HepG2 (cell line): ENCODE results near the gene PPIA. TPM values are rescaled to one million over a fixed set of nuclear protein-coding genes. Genes with fewer than 3 reads are reported as not detected.

Source experiments
- ATAC-seq: fragments of 200-7000 bp; cut with Tn5 transposase; 3 replicates; pipeline ENCODE4 v1.9.1; 2020; ENCODE audit warnings: mild to moderate bottlenecking, moderate library complexity
- BruUV-seq: library from RNA; stranded (reverse); fragments of 400-500 nt; replicated peaks from 2 replicates; lab custom pipeline; 2021; lab: Mats Ljungman, UMichigan
- CTCF ChIA-PET: fragments of 300-600 bp; formaldehyde crosslinking; extraction: SDS; loops from one replicate; lab custom pipeline; 2021; ENCODE audit warnings: low total read pairs, inconsistent platforms, low intra/inter-chr PET ratio; lab: Yijun Ruan, JAX
- POLR2A ChIA-PET: fragments of 350-600 bp; sonication (Branson Sonifier 250); formaldehyde crosslinking; loops from one replicate; lab custom pipeline; 2020; ENCODE audit warnings: antibody characterized with exemption, inconsistent platforms; lab: Yijun Ruan, JAX
- DNase-seq: peaks from one replicate; pipeline ENCODE4 v3.0.0-alpha.2; 2015; ENCODE audit warnings: low spot score
- FAIRE-seq: peaks from 3 replicates; lab custom pipeline; 2011; peaks lifted over from hg19 to GRCh38; lab: Jason Lieb, UNC
- H2AFZ ChIP-seq: one replicate; pipeline ENCODE4 v1.6.1; 2011; ENCODE audit warnings: low read length, inconsistent platforms
- H3K27ac ChIP-seq: fragments of 300-600 bp; 3 replicates; pipeline ENCODE4 v1.8.0; 2011; ENCODE audit warnings: mixed run types, mild to moderate bottlenecking, mixed read lengths, low read length, inconsistent platforms; ENCODE audit not compliant: insufficient read depth; ENCODE audit errors: extremely low read length
- H3K27me3 ChIP-seq, 2 experiments: fragments of 200-600 bp in 1 of 2; 2 replicates in 1 of 2; 3 replicates in 1 of 2; pipeline versions ENCODE4 v1.6.0 to v1.8.0; 2011; ENCODE audit warnings: low read length in 2 of 2, mild to moderate bottlenecking in 2 of 2, moderate library complexity in 2 of 2, inconsistent platforms in 1 of 2; ENCODE audit not compliant: insufficient read depth in 2 of 2, control insufficient read depth in 1 of 2
- H3K36me3 ChIP-seq, 2 experiments: fragments of 200-600 bp in 1 of 2; replicated peaks in 1 of 2; 2 replicates in 1 of 2; 3 replicates in 1 of 2; pipeline versions ENCODE4 v1.5.1 to v1.8.0; 2011; ENCODE audit warnings: low read length in 2 of 2, inconsistent platforms in 1 of 2; ENCODE audit not compliant: insufficient read depth in 2 of 2, control insufficient read depth in 1 of 2
- H3K4me1 ChIP-seq: 2 replicates; pipeline ENCODE4 v1.5.1; 2012; ENCODE audit warnings: low read length, inconsistent platforms; ENCODE audit not compliant: insufficient read depth
- H3K4me2 ChIP-seq: 2 replicates; pipeline ENCODE4 v1.6.0; 2011; ENCODE audit warnings: low read depth, low read length, inconsistent platforms
- H3K4me3 ChIP-seq, 3 experiments: fragments of 200-600 bp in 1 of 3; sonication (generic), shearing (Covaris generic) in 1 of 3; replicated peaks in 1 of 3; 2 replicates each; pipeline ENCODE4 v1.5.1; 2011 to 2016; ENCODE audit warnings: low read length in 3 of 3, inconsistent platforms in 2 of 3, low read depth in 2 of 3, mild to moderate bottlenecking in 2 of 3, control low read depth in 1 of 3, mixed read lengths in 1 of 3; ENCODE audit not compliant: insufficient read depth in 1 of 3
- H3K79me2 ChIP-seq: one replicate; pipeline ENCODE4 v1.6.1; 2011; ENCODE audit warnings: low read length, inconsistent platforms; ENCODE audit not compliant: insufficient read depth
- H3K9ac ChIP-seq: 2 replicates; pipeline ENCODE4 v1.6.0; 2011; ENCODE audit warnings: mild to moderate bottlenecking, low read depth, low read length, inconsistent platforms; ENCODE audit not compliant: insufficient read depth
- H3K9me3 ChIP-seq: 2 replicates; pipeline ENCODE4 v1.5.1; 2012; ENCODE audit warnings: mild to moderate bottlenecking, low read length
- H4K20me1 ChIP-seq: 2 replicates; pipeline ENCODE4 v1.6.0; 2011; ENCODE audit warnings: inconsistent platforms, mild to moderate bottlenecking, low read length, moderate library complexity; ENCODE audit not compliant: insufficient read depth
- AGO1 ChIP-seq: fragments of 200-400 bp; formaldehyde crosslinking; IDR thresholded peaks from 2 replicates; pipeline ENCODE4 v1.6.1; 2017; ENCODE audit warnings: mild to moderate bottlenecking, low read depth, low read length, moderate library complexity; ENCODE audit not compliant: poor library complexity, severe bottlenecking
- EHMT2 ChIP-seq: fragments of 200-600 bp; sonication (generic); IDR thresholded peaks from 2 replicates; pipeline ENCODE4 v1.7.0; 2017; ENCODE audit warnings: antibody characterized with exemption, low read depth, low read length, borderline replicate concordance
- MAZ ChIP-seq, 2 experiments: sonication (generic) in 1 of 2; formaldehyde crosslinking in 1 of 2; IDR thresholded peaks; 2 replicates each; pipeline versions ENCODE4 v1.5.0 to v1.6.1; 2012 to 2020; ENCODE audit warnings: low read depth in 2 of 2, mild to moderate bottlenecking in 2 of 2, borderline replicate concordance in 1 of 2, improper control_type of control experiment in 1 of 2, low read length in 1 of 2, missing genetic modification reagents in 1 of 2, moderate library complexity in 1 of 2
- MIER3 ChIP-seq: IDR thresholded peaks from 2 replicates; pipeline ENCODE4 v1.6.1; 2016; ENCODE audit warnings: missing compliant biosample characterization, borderline replicate concordance
- MLLT10 ChIP-seq: sonication (generic); formaldehyde crosslinking; IDR thresholded peaks from 2 replicates; pipeline ENCODE4 v1.4.0; 2020; ENCODE audit warnings: missing genetic modification reagents
- NCOA5 ChIP-seq: sonication (generic); formaldehyde crosslinking; IDR thresholded peaks from 2 replicates; pipeline ENCODE4 v1.4.0; 2020; ENCODE audit warnings: missing genetic modification reagents
- NFYC ChIP-seq: IDR thresholded peaks from 2 replicates; pipeline ENCODE4 v1.6.1; 2016; ENCODE audit warnings: missing genetic modification reagents, missing compliant biosample characterization
- PHF8 ChIP-seq: sonication (generic); formaldehyde crosslinking; IDR thresholded peaks from 2 replicates; pipeline ENCODE4 v1.5.0; 2020; ENCODE audit warnings: missing genetic modification reagents
- SIN3B ChIP-seq: fragments of 150-350 bp; IDR thresholded peaks from 2 replicates; pipeline ENCODE4 v1.6.1; 2014; ENCODE audit warnings: low read length
- THAP11 ChIP-seq: IDR thresholded peaks from 2 replicates; pipeline ENCODE4 v1.6.1; 2016; ENCODE audit warnings: missing biosample characterization, missing genetic modification reagents
- YY1 ChIP-seq: IDR thresholded peaks from 2 replicates; pipeline ENCODE4 v1.6.1; 2011; ENCODE audit warnings: low read length, low read depth, moderate library complexity, mild to moderate bottlenecking; ENCODE audit not compliant: insufficient read depth, insufficient replicate concordance
- ZEB1 ChIP-seq: IDR thresholded peaks from 2 replicates; pipeline ENCODE4 v1.6.1; 2012; ENCODE audit warnings: mild to moderate bottlenecking, low read depth, inconsistent platforms; ENCODE audit not compliant: insufficient replicate concordance
- ZKSCAN5 ChIP-seq: sonication (generic); formaldehyde crosslinking; IDR thresholded peaks from 2 replicates; pipeline ENCODE4 v1.5.1; 2020; ENCODE audit warnings: mild to moderate bottlenecking, missing genetic modification reagents
- ZNF30 ChIP-seq: sonication (generic); formaldehyde crosslinking; IDR thresholded peaks from 2 replicates; pipeline ENCODE4 v1.5.0; 2020; ENCODE audit warnings: mild to moderate bottlenecking, missing genetic modification reagents
- ZNF615 ChIP-seq: sonication (generic); formaldehyde crosslinking; IDR thresholded peaks from 2 replicates; pipeline ENCODE4 v1.5.0; 2020; ENCODE audit warnings: mild to moderate bottlenecking, missing genetic modification reagents, borderline replicate concordance
- ZNF883 ChIP-seq: sonication (generic); formaldehyde crosslinking; IDR thresholded peaks from 2 replicates; pipeline ENCODE4 v1.5.1; 2020; ENCODE audit warnings: mild to moderate bottlenecking, missing genetic modification reagents; ENCODE audit errors: not compliant biosample characterization
- WGBS: methylation state at CpG from one replicate; pipeline ENCODE4 v1.1.6; 2017; ENCODE audit warnings: low lambda C conversion rate; 5-methylcytosine and 5-hydroxymethylcytosine counted together
- in situ Hi-C: cut with HindIII; loops from 2 replicates; pipeline ENCODE4 v1.10.0; 2017; ENCODE audit warnings: low pct_unique_long_range_greater_than_20kb; ENCODE audit not compliant: extremely low pct_ligation_motif_present
- intact Hi-C: fragments of 100-400 bp; cut with micrococcal nuclease; formaldehyde crosslinking; loops from one replicate; pipeline ENCODE4 v1.10.0; 2022; ENCODE audit not compliant: unreplicated experiment
- polyA plus RNA-seq, 8 experiments: library from polyadenylated mRNA; depleted of rRNA in 3 of 8; stranded (reverse) in 7 of 8; unstranded in 1 of 8; fragments of >200 nt; fragmentation: Illumina TruSeq in 4 of 8; extraction: Trizol in 4 of 8; gene quantifications; 2 replicates each; pipeline versions ENCODE4 v1.2.1 to v1.2.3, GENCODE V29; 2011 to 2016; ENCODE audit warnings: low read depth in 4 of 8, missing spikeins in 1 of 8, mixed read lengths in 1 of 8; ENCODE audit not compliant: insufficient read depth in 1 of 8
- total RNA-seq, 5 experiments: library from RNA; depleted of rRNA; stranded (reverse); fragments of >200 nt; fragmentation: Illumina TruSeq; extraction: Trizol; gene quantifications; 2 replicates each; pipeline ENCODE4 v1.2.3, GENCODE V29; 2016; ENCODE audit warnings: low read depth in 1 of 5
- TF ChIP-seq, protein P1 (sequence below): fragments of 450-650 bp; IDR thresholded peaks from 2 replicates; pipeline ENCODE4 v1.6.1; 2016
- TF ChIP-seq, protein P2 (sequence below): sonication (generic); formaldehyde crosslinking; IDR thresholded peaks from 2 replicates; pipeline ENCODE4 v1.4.0; 2020; ENCODE audit warnings: missing genetic modification reagents

PPIA gene
- total and polyA plus RNA-seq, 2 of the 13 experiments (the other 11 are each of a cell fraction or from before 2014, with no cell fraction given): 2,268 to 3,010 TPM

DNA sequence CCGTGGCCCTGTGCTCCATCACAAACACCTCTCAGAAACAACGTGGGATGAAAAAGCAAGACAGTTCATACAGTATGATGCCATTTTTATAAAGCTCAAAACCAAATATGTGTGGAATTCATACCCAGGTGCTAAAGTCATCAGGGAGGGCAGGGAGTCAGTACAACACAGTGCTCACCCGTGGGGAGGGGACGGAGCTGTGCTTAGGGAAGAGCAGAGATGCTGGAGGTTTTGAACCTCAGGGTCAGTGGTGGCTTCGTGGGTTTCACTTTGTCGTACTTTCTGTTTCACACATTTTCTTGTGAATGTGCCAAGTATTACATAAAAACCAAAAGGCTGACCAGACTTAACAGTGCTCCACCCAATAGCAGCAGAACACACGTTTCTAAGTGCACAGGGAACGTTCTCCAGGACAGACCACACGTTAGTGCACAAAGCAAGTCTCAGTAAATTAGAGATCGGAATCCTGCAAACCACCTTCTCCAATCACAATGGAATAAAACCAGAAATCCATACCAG lies 26.6 kb upstream of the PPIA start (continued):
- TF ChIP-seq, protein P1, sequence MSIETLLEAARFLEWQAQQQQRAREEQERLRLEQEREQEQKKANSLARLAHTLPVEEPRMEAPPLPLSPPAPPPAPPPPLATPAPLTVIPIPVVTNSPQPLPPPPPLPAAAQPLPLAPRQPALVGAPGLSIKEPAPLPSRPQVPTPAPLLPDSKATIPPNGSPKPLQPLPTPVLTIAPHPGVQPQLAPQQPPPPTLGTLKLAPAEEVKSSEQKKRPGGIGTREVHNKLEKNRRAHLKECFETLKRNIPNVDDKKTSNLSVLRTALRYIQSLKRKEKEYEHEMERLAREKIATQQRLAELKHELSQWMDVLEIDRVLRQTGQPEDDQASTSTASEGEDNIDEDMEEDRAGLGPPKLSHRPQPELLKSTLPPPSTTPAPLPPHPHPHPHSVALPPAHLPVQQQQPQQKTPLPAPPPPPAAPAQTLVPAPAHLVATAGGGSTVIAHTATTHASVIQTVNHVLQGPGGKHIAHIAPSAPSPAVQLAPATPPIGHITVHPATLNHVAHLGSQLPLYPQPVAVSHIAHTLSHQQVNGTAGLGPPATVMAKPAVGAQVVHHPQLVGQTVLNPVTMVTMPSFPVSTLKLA: no peak
- no peak for TF ChIP-seq MAZ (IDR thresholded peaks at IDR 0.05; ENCODE audit: borderline replicate concordance, low read depth, low read length)
- no peak for TF ChIP-seq MAZ (CRISPR knock-in tag; IDR thresholded peaks at IDR 0.05; ENCODE audit: low read depth)

DNA sequence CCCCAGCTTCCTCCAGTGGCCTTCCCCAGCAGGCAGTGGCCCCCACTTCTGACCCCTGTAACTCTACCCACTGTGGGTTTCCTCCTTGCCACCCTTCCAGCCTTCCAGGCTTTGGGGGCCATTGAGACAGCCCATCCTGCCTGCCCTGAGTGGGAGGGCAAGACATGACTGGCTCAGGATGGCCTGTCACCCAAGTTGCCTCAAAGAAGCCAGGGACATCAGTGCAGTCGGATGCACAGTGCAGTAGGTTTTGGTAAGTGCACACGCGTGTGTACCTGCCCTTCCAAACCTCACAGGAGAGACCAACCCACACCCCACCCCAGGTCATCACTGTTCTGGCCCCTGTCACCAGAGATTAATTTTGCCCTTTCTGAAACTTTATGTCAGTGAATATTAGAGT lies 25.1 kb upstream of the PPIA start:
- ATAC-seq (no peak), FAIRE-seq (no peak), DNase-seq (no peak)
- Histone ChIP-seq H4K20me1 (no peaks in the 10 kb centered on the region), H3K4me2 (no peak overlapping the region), H3K9ac (no peak overlapping the region), H3K4me3 (no peak overlapping the region), H3K27ac (no peak overlapping the region), H3K4me1 (peaks cover 35% of the 10 kb centered on the region), H3K27me3 (no peaks in the 10 kb centered on the region), H3K79me2 (no peaks in the 10 kb centered on the region), H3K9me3 (no peaks in the 10 kb centered on the region), H3K36me3 (peaks cover 4 to 9% of the 10 kb centered on the region in 2 experiments; a peak in 3 of 5 replicates), H2AFZ (no peak overlapping the region)
- in situ Hi-C loops: loop anchor here (25.0 kb wide), 1 partner anchor 184 kb away; the partner anchor contains the start of gene TMED4
- no TSS peak for BruUV-seq
- no peak for TF ChIP-seq AGO1
- no peak for TF ChIP-seq ZNF615 (CRISPR knock-in tag)
- no peak for TF ChIP-seq NFYC (CRISPR knock-in tag)
- TF ChIP-seq ZEB1: no peak
- TF ChIP-seq, protein P2, sequence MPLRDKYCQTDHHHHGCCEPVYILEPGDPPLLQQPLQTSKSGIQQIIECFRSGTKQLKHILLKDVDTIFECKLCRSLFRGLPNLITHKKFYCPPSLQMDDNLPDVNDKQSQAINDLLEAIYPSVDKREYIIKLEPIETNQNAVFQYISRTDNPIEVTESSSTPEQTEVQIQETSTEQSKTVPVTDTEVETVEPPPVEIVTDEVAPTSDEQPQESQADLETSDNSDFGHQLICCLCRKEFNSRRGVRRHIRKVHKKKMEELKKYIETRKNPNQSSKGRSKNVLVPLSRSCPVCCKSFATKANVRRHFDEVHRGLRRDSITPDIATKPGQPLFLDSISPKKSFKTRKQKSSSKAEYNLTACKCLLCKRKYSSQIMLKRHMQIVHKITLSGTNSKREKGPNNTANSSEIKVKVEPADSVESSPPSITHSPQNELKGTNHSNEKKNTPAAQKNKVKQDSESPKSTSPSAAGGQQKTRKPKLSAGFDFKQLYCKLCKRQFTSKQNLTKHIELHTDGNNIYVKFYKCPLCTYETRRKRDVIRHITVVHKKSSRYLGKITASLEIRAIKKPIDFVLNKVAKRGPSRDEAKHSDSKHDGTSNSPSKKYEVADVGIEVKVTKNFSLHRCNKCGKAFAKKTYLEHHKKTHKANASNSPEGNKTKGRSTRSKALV (CRISPR knock-in tag): no peak
- TF ChIP-seq NCOA5 (CRISPR knock-in tag): no peak
- TF ChIP-seq YY1: no peak
- TF ChIP-seq ZKSCAN5 (CRISPR knock-in tag): no peak
- TF ChIP-seq ZNF30 (CRISPR knock-in tag): no peak
- no peak for TF ChIP-seq SIN3B
- no peak for TF ChIP-seq EHMT2
- no peak for TF ChIP-seq MIER3 (CRISPR knock-in tag)
- no peak for TF ChIP-seq MLLT10 (CRISPR knock-in tag)
- no peak for TF ChIP-seq ZNF883 (CRISPR knock-in tag)
- no peak for TF ChIP-seq PHF8 (CRISPR knock-in tag)
- no peak for TF ChIP-seq THAP11
- POLR2A ChIA-PET: no interaction called here
- CTCF ChIA-PET: no interaction called here
- intact Hi-C loops: no loop called here
- WGBS: no CpG with 5 or more reads among the region's 3 CpGs
